A673 (cell line): ENCODE results near the gene SH3RF1.

Experiments
- CTCF ChIP-seq: fragments of 300-800, 200-600 bp; sonication (generic); conservative IDR thresholded peaks from 2 replicates; pipeline ENCODE4 v1.5.1; 2017; ENCODE audit warnings: low read depth, mild to moderate bottlenecking, antibody characterized with exemption, low read length, moderate library complexity, mixed read lengths
- EZH2 ChIP-seq: fragments of 200-600 bp; sonication (generic); IDR thresholded peaks from 2 replicates; pipeline ENCODE4 v1.6.1; 2017; ENCODE audit warnings: borderline replicate concordance, low read depth, mild to moderate bottlenecking, mixed read lengths, antibody characterized with exemption, low read length; ENCODE audit not compliant: poor library complexity, severe bottlenecking

GRCh38 chr4:169153481-169154087, 117.2 kb downstream of the SH3RF1 start:
- TF ChIP-seq CTCF (no peak), EZH2 (no peak)
